GM12878 (cell line): ENCODE data around the gene FAF1. TPM values are rescaled to one million over a fixed set of nuclear protein-coding genes. Genes with fewer than 3 reads are reported as not detected.

Experiments used
- ATAC-seq: fragments of 200-7000 bp; cut with Tn5 transposase; 3 replicates; pipeline ENCODE4 v1.9.1; 2020; ENCODE audit warnings: mild to moderate bottlenecking, moderate library complexity
- BruUV-seq: library from RNA; stranded (reverse); fragments of 400-500 nt; replicated peaks from 2 replicates; lab custom pipeline; 2021; lab: Mats Ljungman, UMichigan
- CTCF ChIA-PET: fragments of 300-600 bp; sonication (Branson Sonifier 250); formaldehyde crosslinking; extraction: SDS; loops from one replicate; lab custom pipeline; 2021; ENCODE audit warnings: inconsistent platforms; lab: Yijun Ruan, JAX
- POLR2A ChIA-PET: fragments of 350-600 bp; formaldehyde crosslinking; extraction: SDS; loops from one replicate; lab custom pipeline; 2021; ENCODE audit warnings: inconsistent platforms; lab: Charles Lee
- RAD21 ChIA-PET: fragments of 300-600 bp; sonication (Branson Sonifier 250); formaldehyde crosslinking; loops from one replicate; lab custom pipeline; 2023; ENCODE audit warnings: antibody characterized with exemption; ENCODE audit not compliant: unreplicated experiment; lab: Charles Lee
- SMC1A ChIA-PET: fragments of 300-600 bp; sonication (Branson Sonifier 250); formaldehyde crosslinking; loops from one replicate; lab custom pipeline; 2023; ENCODE audit not compliant: unreplicated experiment, uncharacterized antibody; lab: Charles Lee
- DNase-seq: peaks from one replicate; pipeline ENCODE4 v3.0.0-alpha.2; 2011; ENCODE audit warnings: low read depth, low spot score
- FAIRE-seq: peaks from 3 replicates; lab custom pipeline; 2011; peaks lifted over from hg19 to GRCh38; lab: Jason Lieb, UNC
- H2AFZ ChIP-seq: 2 replicates; pipeline ENCODE4 v1.6.0; 2011; ENCODE audit warnings: low read depth, low read length, control low read depth; ENCODE audit not compliant: control insufficient read depth
- H3K27ac ChIP-seq: 2 replicates; pipeline ENCODE4 v1.5.1; 2011; ENCODE audit warnings: control low read depth; ENCODE audit not compliant: control insufficient read depth, insufficient read depth
- H3K27me3 ChIP-seq, 2 experiments: replicated peaks in 1 of 2; 2 replicates each; pipeline versions ENCODE4 v1.6.0 to v1.6.1; 2011; ENCODE audit warnings: low read length in 1 of 2; ENCODE audit not compliant: control insufficient read depth in 2 of 2, insufficient read depth in 2 of 2
- H3K36me3 ChIP-seq, 2 experiments: 2 replicates each; pipeline ENCODE4 v1.5.1; 2011; ENCODE audit warnings: low read length in 1 of 2; ENCODE audit not compliant: control insufficient read depth in 2 of 2, insufficient read depth in 2 of 2
- H3K4me1 ChIP-seq: 2 replicates; pipeline ENCODE4 v1.6.1; 2011; ENCODE audit warnings: mild to moderate bottlenecking, low read length, moderate library complexity, mixed read lengths; ENCODE audit not compliant: control insufficient read depth, insufficient read depth
- H3K4me2 ChIP-seq: 2 replicates; pipeline ENCODE4 v1.6.0; 2011; ENCODE audit warnings: control low read depth; ENCODE audit not compliant: control insufficient read depth, insufficient read depth
- H3K4me3 ChIP-seq: fragments of 200-600 bp; sonication (generic); 2 replicates; pipeline ENCODE4 v1.5.1; 2016
- H3K79me2 ChIP-seq: 2 replicates; pipeline ENCODE4 v1.6.0; 2011; ENCODE audit warnings: low read length; ENCODE audit not compliant: control insufficient read depth, insufficient read depth
- H3K9ac ChIP-seq: 2 replicates; pipeline ENCODE4 v1.8.0; 2011; ENCODE audit warnings: low read length, control low read depth, mixed read lengths; ENCODE audit not compliant: control insufficient read depth, insufficient read depth
- H3K9me3 ChIP-seq: replicated peaks from 3 replicates; pipeline ENCODE4 v1.5.1; 2011; ENCODE audit warnings: mild to moderate bottlenecking, low read length; ENCODE audit not compliant: control insufficient read depth, insufficient read depth
- H4K20me1 ChIP-seq: 2 replicates; pipeline ENCODE4 v1.6.0; 2011; ENCODE audit not compliant: control insufficient read depth, insufficient read depth
- FOS ChIP-seq: IDR thresholded peaks from 3 replicates; pipeline ENCODE4 v1.6.1; 2011; ENCODE audit warnings: borderline replicate concordance; ENCODE audit not compliant: insufficient read length; ENCODE audit errors: extremely low read depth
- IRF4 ChIP-seq: IDR thresholded peaks from 2 replicates; pipeline ENCODE4 v1.6.1; 2011; ENCODE audit warnings: low read depth, low read length
- KLF5 ChIP-seq: fragments of 450-650 bp; IDR thresholded peaks from 2 replicates; pipeline ENCODE4 v1.6.1; 2014; ENCODE audit warnings: mild to moderate bottlenecking; ENCODE audit not compliant: partially characterized antibody
- MEF2A ChIP-seq: IDR thresholded peaks from 2 replicates; pipeline ENCODE4 v1.6.1; 2011; ENCODE audit warnings: low read depth, mild to moderate bottlenecking, low read length, moderate library complexity; ENCODE audit not compliant: insufficient read depth
- POU2F2 ChIP-seq: IDR thresholded peaks from 3 replicates; pipeline ENCODE4 v1.6.1; 2011; ENCODE audit warnings: low read depth, mild to moderate bottlenecking, low read length, borderline replicate concordance
- SMARCA5 ChIP-seq: fragments of 450-650 bp; IDR thresholded peaks from 2 replicates; pipeline ENCODE4 v1.6.1; 2017; ENCODE audit warnings: mild to moderate bottlenecking
- SP1 ChIP-seq: IDR thresholded peaks from one replicate; pipeline ENCODE4 v1.6.1; 2011; ENCODE audit warnings: low read depth, low read length
- STAT1 ChIP-seq: fragments of 450-650 bp; conservative IDR thresholded peaks from 2 replicates; pipeline ENCODE4 v1.6.1; 2014; ENCODE audit warnings: antibody characterized with exemption, mild to moderate bottlenecking
- TAF1 ChIP-seq: IDR thresholded peaks from 2 replicates; pipeline ENCODE4 v1.6.1; 2011; ENCODE audit warnings: mild to moderate bottlenecking, low read depth, low read length, borderline replicate concordance
- TBL1XR1 ChIP-seq: IDR thresholded peaks from 2 replicates; pipeline ENCODE4 v1.6.1; 2012; ENCODE audit warnings: low read depth, low read length, improper control_type of control experiment
- WGBS: methylation state at CpG from one replicate; pipeline ENCODE4 v1.1.6; 2016; ENCODE audit warnings: low lambda C conversion rate; ENCODE audit not compliant: insufficient replicate concordance, insufficient coverage; ENCODE audit errors: missing lambda C conversion rate; 5-methylcytosine and 5-hydroxymethylcytosine counted together
- in situ Hi-C: fragments of 300-500 bp; cut with MboI; formaldehyde crosslinking; loops from 9 replicates; pipeline ENCODE4 v1.14.3; 2018; ENCODE audit warnings: mixed read lengths
- intact Hi-C: fragments of 100-400 bp; cut with micrococcal nuclease; formaldehyde crosslinking; loops from one replicate; pipeline ENCODE4 v1.14.2; 2022; ENCODE audit not compliant: unreplicated experiment
- polyA plus RNA-seq, 11 experiments: library from polyadenylated mRNA; depleted of rRNA in 4 of 11; unstranded in 6 of 11; stranded (reverse) in 5 of 11; fragments of >200 nt; fragmentation: Nextera tagmentation in 4 of 11; fragmentation: Illumina TruSeq in 1 of 11; extraction: Ambion mirVana in 4 of 11; extraction: Trizol in 1 of 11; gene quantifications; 1 replicate in 1 of 11; 2 replicates in 10 of 11; pipeline versions ENCODE4 v1.2.1 to v1.2.3, GENCODE V29; 2011 to 2016; ENCODE audit warnings: inconsistent platforms in 2 of 11, missing spikeins in 2 of 11, low read depth in 1 of 11
- total RNA-seq, 4 experiments: library from RNA; depleted of rRNA in 3 of 4; stranded (reverse); fragments of >200 nt in 3 of 4; fragmentation: Illumina TruSeq in 1 of 4; extraction: Trizol in 1 of 4; gene quantifications; 2 replicates each; pipeline versions ENCODE4 v1.2.1 to v1.2.3, GENCODE V29; 2013 to 2021
- TF ChIP-seq, protein P1 (sequence below): fragments of 450-650 bp; IDR thresholded peaks from 2 replicates; pipeline ENCODE4 v1.6.1; 2017; ENCODE audit warnings: borderline replicate concordance
- TF ChIP-seq, protein P2 (sequence below): fragments of 450-650 bp; IDR thresholded peaks from 2 replicates; pipeline ENCODE4 v1.6.1; 2017; ENCODE audit warnings: antibody characterized with exemption, mild to moderate bottlenecking, moderate library complexity
- TF ChIP-seq, protein P3 (sequence below): fragments of 450-650 bp; IDR thresholded peaks from 2 replicates; pipeline ENCODE4 v1.6.1; 2014; ENCODE audit warnings: mild to moderate bottlenecking
- TF ChIP-seq, protein P4 (sequence below): IDR thresholded peaks from 2 replicates; pipeline ENCODE4 v1.6.1; 2012; ENCODE audit warnings: low read length, inconsistent platforms
- TF ChIP-seq, protein P5 (sequence below): fragments of 450-650 bp; IDR thresholded peaks from 2 replicates; pipeline ENCODE4 v1.6.1; 2017; ENCODE audit warnings: mild to moderate bottlenecking, moderate library complexity

Gene FAF1
- total and polyA plus RNA-seq, 10 of the 15 experiments (the other 5 are each of a cell fraction or from before 2014, with no cell fraction given) = 8.6 to 54.5 (median 23.7) TPM

DNA sequence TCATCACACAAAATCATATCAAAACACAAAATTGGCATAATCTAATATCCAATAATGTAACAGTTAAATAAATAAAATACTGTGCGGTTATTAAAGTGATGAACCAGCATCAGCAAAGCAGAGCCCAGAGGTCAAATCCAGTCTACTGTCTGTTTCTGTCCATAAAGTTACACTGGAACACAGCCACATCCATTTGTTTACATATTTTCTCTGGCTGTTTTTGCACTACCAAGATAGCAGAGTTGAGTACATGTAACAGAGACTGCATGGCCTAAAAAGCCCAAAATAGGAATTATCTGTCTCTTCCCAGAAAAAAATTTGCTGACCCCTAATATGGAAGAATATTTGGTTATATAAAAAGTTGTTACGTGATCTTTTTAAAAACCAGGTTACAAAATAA lies 294.7 kb downstream of the FAF1 start:
- ATAC-seq (no peak), FAIRE-seq (no peak), DNase-seq (no peak)
- no TSS peak for BruUV-seq
- Histone ChIP-seq H3K4me3 (no peak overlapping the region), H3K9me3 (no peaks in the 10 kb centered on the region), H2AFZ (no peak overlapping the region), H3K79me2 (no peaks in the 10 kb centered on the region), H3K4me1 (no peaks in the 10 kb centered on the region), H3K27me3 (no peaks in the 10 kb centered on the region), H3K27ac (no peak overlapping the region), H3K4me2 (no peak overlapping the region), H3K36me3 (no peaks in the 10 kb centered on the region), H4K20me1 (no peaks in the 10 kb centered on the region), H3K9ac (no peak overlapping the region)
- SMC1A ChIA-PET = no interaction called here
- in situ Hi-C loops (no loop called here), intact Hi-C loops (no loop called here)
- POLR2A ChIA-PET = no interaction called here
- 100% methylated on average over 2 of the region's 2 CpGs for WGBS
- CTCF ChIA-PET = no interaction called here
- RAD21 ChIA-PET = no interaction called here
- no peak for TF ChIP-seq TBL1XR1
- no peak for TF ChIP-seq SP1
- TF ChIP-seq, protein P1, sequence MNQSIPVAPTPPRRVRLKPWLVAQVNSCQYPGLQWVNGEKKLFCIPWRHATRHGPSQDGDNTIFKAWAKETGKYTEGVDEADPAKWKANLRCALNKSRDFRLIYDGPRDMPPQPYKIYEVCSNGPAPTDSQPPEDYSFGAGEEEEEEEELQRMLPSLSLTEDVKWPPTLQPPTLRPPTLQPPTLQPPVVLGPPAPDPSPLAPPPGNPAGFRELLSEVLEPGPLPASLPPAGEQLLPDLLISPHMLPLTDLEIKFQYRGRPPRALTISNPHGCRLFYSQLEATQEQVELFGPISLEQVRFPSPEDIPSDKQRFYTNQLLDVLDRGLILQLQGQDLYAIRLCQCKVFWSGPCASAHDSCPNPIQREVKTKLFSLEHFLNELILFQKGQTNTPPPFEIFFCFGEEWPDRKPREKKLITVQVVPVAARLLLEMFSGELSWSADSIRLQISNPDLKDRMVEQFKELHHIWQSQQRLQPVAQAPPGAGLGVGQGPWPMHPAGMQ = no peak
- TF ChIP-seq, protein P2, sequence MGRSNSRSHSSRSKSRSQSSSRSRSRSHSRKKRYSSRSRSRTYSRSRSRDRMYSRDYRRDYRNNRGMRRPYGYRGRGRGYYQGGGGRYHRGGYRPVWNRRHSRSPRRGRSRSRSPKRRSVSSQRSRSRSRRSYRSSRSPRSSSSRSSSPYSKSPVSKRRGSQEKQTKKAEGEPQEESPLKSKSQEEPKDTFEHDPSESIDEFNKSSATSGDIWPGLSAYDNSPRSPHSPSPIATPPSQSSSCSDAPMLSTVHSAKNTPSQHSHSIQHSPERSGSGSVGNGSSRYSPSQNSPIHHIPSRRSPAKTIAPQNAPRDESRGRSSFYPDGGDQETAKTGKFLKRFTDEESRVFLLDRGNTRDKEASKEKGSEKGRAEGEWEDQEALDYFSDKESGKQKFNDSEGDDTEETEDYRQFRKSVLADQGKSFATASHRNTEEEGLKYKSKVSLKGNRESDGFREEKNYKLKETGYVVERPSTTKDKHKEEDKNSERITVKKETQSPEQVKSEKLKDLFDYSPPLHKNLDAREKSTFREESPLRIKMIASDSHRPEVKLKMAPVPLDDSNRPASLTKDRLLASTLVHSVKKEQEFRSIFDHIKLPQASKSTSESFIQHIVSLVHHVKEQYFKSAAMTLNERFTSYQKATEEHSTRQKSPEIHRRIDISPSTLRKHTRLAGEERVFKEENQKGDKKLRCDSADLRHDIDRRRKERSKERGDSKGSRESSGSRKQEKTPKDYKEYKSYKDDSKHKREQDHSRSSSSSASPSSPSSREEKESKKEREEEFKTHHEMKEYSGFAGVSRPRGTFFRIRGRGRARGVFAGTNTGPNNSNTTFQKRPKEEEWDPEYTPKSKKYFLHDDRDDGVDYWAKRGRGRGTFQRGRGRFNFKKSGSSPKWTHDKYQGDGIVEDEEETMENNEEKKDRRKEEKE = no peak
- TF ChIP-seq, protein P3, sequence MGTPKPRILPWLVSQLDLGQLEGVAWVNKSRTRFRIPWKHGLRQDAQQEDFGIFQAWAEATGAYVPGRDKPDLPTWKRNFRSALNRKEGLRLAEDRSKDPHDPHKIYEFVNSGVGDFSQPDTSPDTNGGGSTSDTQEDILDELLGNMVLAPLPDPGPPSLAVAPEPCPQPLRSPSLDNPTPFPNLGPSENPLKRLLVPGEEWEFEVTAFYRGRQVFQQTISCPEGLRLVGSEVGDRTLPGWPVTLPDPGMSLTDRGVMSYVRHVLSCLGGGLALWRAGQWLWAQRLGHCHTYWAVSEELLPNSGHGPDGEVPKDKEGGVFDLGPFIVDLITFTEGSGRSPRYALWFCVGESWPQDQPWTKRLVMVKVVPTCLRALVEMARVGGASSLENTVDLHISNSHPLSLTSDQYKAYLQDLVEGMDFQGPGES = no peak
- no peak for TF ChIP-seq IRF4
- TF ChIP-seq, protein P4, sequence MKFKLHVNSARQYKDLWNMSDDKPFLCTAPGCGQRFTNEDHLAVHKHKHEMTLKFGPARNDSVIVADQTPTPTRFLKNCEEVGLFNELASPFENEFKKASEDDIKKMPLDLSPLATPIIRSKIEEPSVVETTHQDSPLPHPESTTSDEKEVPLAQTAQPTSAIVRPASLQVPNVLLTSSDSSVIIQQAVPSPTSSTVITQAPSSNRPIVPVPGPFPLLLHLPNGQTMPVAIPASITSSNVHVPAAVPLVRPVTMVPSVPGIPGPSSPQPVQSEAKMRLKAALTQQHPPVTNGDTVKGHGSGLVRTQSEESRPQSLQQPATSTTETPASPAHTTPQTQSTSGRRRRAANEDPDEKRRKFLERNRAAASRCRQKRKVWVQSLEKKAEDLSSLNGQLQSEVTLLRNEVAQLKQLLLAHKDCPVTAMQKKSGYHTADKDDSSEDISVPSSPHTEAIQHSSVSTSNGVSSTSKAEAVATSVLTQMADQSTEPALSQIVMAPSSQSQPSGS = no peak
- no peak for TF ChIP-seq KLF5
- no peak for TF ChIP-seq FOS
- TF ChIP-seq SMARCA5 = no peak
- TF ChIP-seq POU2F2 = no peak
- TF ChIP-seq STAT1 = no peak
- TF ChIP-seq, protein P5, sequence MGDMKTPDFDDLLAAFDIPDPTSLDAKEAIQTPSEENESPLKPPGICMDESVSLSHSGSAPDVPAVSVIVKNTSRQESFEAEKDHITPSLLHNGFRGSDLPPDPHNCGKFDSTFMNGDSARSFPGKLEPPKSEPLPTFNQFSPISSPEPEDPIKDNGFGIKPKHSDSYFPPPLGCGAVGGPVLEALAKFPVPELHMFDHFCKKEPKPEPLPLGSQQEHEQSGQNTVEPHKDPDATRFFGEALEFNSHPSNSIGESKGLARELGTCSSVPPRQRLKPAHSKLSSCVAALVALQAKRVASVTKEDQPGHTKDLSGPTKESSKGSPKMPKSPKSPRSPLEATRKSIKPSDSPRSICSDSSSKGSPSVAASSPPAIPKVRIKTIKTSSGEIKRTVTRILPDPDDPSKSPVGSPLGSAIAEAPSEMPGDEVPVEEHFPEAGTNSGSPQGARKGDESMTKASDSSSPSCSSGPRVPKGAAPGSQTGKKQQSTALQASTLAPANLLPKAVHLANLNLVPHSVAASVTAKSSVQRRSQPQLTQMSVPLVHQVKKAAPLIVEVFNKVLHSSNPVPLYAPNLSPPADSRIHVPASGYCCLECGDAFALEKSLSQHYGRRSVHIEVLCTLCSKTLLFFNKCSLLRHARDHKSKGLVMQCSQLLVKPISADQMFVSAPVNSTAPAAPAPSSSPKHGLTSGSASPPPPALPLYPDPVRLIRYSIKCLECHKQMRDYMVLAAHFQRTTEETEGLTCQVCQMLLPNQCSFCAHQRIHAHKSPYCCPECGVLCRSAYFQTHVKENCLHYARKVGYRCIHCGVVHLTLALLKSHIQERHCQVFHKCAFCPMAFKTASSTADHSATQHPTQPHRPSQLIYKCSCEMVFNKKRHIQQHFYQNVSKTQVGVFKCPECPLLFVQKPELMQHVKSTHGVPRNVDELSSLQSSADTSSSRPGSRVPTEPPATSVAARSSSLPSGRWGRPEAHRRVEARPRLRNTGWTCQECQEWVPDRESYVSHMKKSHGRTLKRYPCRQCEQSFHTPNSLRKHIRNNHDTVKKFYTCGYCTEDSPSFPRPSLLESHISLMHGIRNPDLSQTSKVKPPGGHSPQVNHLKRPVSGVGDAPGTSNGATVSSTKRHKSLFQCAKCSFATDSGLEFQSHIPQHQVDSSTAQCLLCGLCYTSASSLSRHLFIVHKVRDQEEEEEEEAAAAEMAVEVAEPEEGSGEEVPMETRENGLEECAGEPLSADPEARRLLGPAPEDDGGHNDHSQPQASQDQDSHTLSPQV = no peak
- TF ChIP-seq MEF2A = no peak
- TF ChIP-seq TAF1 = no peak
